Activated CD4-positive, alpha-beta memory T cell treated with anti-CD3 and anti-CD28 coated beads for 36 hours (primary cell): Measurements from ENCODE around the gene TMEM37. TPM values are rescaled to one million over a fixed set of nuclear protein-coding genes. Genes with fewer than 3 reads are reported as not detected.

ENCODE experiments used
- CTCF ChIA-PET: fragments of 350-600 bp; sonication (Branson Sonifier 250); formaldehyde crosslinking; loops from one replicate; lab custom pipeline; 2021; ENCODE audit warnings: antibody characterized with exemption, inconsistent platforms; lab: Charles Lee
- POLR2A ChIA-PET: fragments of 350-600 bp; sonication (Branson Sonifier 250); formaldehyde crosslinking; loops from one replicate; lab custom pipeline; 2021; ENCODE audit warnings: antibody characterized with exemption; lab: Charles Lee
- DNase-seq: peaks from one replicate; pipeline ENCODE4 v3.0.0-alpha.2; 2020
- H3K27ac Mint-ChIP-seq: one replicate; pipeline ENCODE4 v1.8.0; 2021; ENCODE audit warnings: mixed read lengths
- H3K27me3 Mint-ChIP-seq: one replicate; pipeline ENCODE4 v1.8.0; 2021; ENCODE audit warnings: mixed read lengths
- H3K36me3 Mint-ChIP-seq: one replicate; pipeline ENCODE4 v1.8.0; 2021; ENCODE audit warnings: mixed read lengths
- H3K4me1 Mint-ChIP-seq: one replicate; pipeline ENCODE4 v1.8.0; 2021; ENCODE audit warnings: low read depth, mixed read lengths
- H3K4me3 Mint-ChIP-seq: one replicate; pipeline ENCODE4 v1.8.0; 2021; ENCODE audit warnings: mild to moderate bottlenecking, mixed read lengths
- H3K9me3 Mint-ChIP-seq: one replicate; pipeline ENCODE4 v1.8.0; 2021; ENCODE audit warnings: mixed read lengths
- intact Hi-C: fragments of 100-400 bp; cut with micrococcal nuclease; formaldehyde crosslinking; loops from one replicate; pipeline ENCODE4 v1.15.1; 2023
- total RNA-seq, 2 experiments: library from RNA; stranded (reverse); gene quantifications; one replicate each; pipeline ENCODE4 v1.2.3, GENCODE V29; 2021

Gene TMEM37
- total RNA-seq, 2 experiments from 2014 or later, result not detected

DNA sequence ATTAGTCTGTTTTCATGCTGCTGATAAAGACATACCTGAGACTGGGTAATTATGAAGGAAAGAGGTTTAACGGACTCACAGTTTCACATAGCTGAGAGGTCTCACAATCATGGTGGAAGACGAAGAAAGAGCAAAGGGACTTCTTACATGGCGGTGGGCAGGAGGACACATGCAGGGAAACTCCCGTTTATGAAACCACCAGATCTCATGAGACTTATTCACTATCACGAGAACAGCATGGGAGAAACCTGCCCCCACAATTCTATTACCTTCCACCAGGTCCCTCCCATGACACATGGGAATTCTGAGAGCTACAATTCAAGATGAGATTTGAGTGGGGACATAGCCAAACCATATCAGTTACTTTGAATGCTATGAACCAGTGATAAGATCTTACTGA lies 48.5 kb downstream of the TMEM37 start:
- intact Hi-C loops, result no loop called here
- Mint-ChIP-seq H3K4me1 (no peaks in the 10 kb centered on the region), H3K36me3 (no peaks in the 10 kb centered on the region), H3K9me3 (no peaks in the 10 kb centered on the region), H3K27ac (no peak overlapping the region), H3K4me3 (no peak overlapping the region), H3K27me3 (peaks cover 13% of the 10 kb centered on the region)
- ChIA-PET POLR2A (no interaction called here), CTCF (interaction anchor here (0.8 kb wide), 1 partner anchor 598 kb away, joined by 3 read pairs; no protein-coding TSS in a partner anchor)
- DNase-seq, result no peak

GRCh38 chr2:119480718-119481142 lies 49.1 kb downstream of the TMEM37 start:
- no peaks in the 10 kb centered on the region for H3K9me3 Mint-ChIP-seq
- no peak for DNase-seq
- intact Hi-C loops, result no loop called here
- H3K27ac Mint-ChIP-seq, result no peak overlapping the region
- no peak overlapping the region for H3K4me3 Mint-ChIP-seq
- H3K36me3 Mint-ChIP-seq, result no peaks in the 10 kb centered on the region
- peaks cover 13% of the 10 kb centered on the region for H3K27me3 Mint-ChIP-seq
- POLR2A ChIA-PET, result no interaction called here
- no peaks in the 10 kb centered on the region for H3K4me1 Mint-ChIP-seq
- CTCF ChIA-PET, result no interaction called here

GRCh38 chr2:119481501-119482455 lies 50.1 kb downstream of the TMEM37 start:
- Mint-ChIP-seq H3K36me3 (no peaks in the 10 kb centered on the region), H3K4me3 (no peak overlapping the region), H3K27ac (no peak overlapping the region), H3K9me3 (no peaks in the 10 kb centered on the region), H3K27me3 (peaks cover 6% of the 10 kb centered on the region), H3K4me1 (no peaks in the 10 kb centered on the region)
- intact Hi-C loops, result no loop called here
- ChIA-PET CTCF (no interaction called here), POLR2A (no interaction called here)
- no peak for DNase-seq

GRCh38 chr2:119482481-119483394 lies 51.1 kb downstream of the TMEM37 start:
- Mint-ChIP-seq H3K4me1 (no peaks in the 10 kb centered on the region), H3K27me3 (peaks cover 5% of the 10 kb centered on the region), H3K9me3 (no peaks in the 10 kb centered on the region), H3K27ac (no peak overlapping the region), H3K4me3 (no peak overlapping the region), H3K36me3 (no peaks in the 10 kb centered on the region)
- POLR2A ChIA-PET, result no interaction called here
- CTCF ChIA-PET, result no interaction called here
- DNase-seq, result no peak
- intact Hi-C loops, result no loop called here

DNA sequence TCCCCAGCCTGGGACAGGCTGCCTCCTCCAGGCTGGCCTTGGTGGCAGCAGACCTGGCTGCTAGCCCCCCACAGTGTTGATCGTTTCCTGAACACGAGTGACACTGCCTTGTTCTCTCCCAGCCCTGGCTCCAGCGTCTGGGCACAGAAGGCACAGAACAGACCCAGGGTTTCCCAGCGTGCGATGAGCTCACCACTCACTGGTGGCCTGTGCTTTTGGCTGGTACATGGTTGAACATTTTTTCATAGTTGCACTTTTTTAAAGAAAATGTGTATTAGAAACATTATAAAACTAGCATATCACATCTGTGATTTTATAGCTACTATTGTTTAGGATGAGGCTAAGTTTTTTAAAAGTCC lies 51.7 kb downstream of the TMEM37 start:
- no peak for DNase-seq
- Mint-ChIP-seq H3K36me3 (no peaks in the 10 kb centered on the region), H3K9me3 (no peaks in the 10 kb centered on the region), H3K4me3 (no peak overlapping the region), H3K4me1 (no peaks in the 10 kb centered on the region), H3K27ac (no peak overlapping the region), H3K27me3 (peaks cover 5% of the 10 kb centered on the region)
- ChIA-PET POLR2A (no interaction called here), CTCF (no interaction called here)
- intact Hi-C loops, result no loop called here

DNA sequence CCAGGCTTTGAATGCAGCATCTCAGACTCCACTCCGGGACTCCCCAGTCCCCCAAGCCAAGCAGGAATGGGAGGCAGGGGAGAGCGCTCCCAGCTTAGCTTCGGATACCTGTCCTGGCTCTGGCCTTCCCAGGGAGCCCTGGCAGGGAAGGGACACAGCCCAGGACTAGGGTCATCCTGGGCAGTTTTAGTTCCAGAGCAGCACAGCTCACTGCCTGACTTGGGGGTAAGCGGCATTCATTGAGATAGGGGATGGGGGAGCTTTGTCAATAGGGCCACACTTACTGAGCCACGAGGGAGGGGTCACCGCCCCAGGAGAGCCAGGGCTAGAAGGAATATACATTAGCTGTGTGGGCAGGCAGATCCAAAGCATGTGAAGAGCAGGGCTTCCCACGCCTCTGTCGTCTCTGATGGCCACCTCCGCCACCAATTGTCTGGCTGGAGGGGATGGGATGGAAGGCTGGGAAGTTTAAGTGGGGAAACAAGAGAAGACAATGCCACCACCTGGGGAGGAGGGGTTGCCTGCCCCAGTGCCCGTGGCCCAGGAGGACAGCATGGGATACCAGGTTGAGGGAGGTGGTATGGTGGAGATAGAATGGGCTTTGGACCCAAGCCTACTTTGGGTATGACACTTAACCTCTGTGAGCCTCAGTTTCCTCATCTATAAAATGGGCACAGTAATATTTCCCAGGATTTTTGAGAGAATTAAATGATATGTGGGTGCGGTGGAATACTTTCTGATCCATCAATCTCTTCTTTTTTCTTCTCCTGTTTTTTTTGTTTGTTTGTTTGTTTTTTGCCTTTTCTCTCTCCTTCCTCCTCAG lies 52.5 kb downstream of the TMEM37 start:
- Mint-ChIP-seq H3K4me3 (no peak overlapping the region), H3K27me3 (peaks cover 1% of the 10 kb centered on the region), H3K27ac (no peak overlapping the region), H3K9me3 (no peaks in the 10 kb centered on the region), H3K4me1 (no peaks in the 10 kb centered on the region), H3K36me3 (no peaks in the 10 kb centered on the region)
- intact Hi-C loops, result no loop called here
- CTCF ChIA-PET, result no interaction called here
- POLR2A ChIA-PET, result no interaction called here
- DNase-seq, result no peak

DNA sequence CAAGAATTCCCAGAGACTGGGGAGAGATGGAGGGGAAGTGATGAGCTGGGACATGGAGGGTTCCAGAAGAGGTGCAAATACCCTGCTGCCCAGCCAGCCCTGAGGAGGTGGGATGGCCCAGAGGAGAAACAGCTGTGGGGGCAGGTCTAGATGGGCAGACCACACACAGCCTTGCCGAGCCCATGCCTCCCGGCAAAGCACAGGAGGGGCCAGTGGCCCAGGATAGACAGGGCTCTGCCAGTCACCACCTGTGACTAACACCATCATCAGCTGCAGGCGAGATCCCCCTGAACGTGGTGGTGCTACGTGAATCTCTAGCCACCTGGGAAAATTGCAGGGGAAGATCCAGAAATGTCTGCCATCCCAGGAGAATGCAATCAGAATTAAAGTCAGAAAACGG lies 53.2 kb downstream of the TMEM37 start:
- Mint-ChIP-seq H3K27me3 (peaks cover 1% of the 10 kb centered on the region), H3K4me1 (no peaks in the 10 kb centered on the region), H3K36me3 (no peaks in the 10 kb centered on the region), H3K4me3 (no peak overlapping the region), H3K27ac (no peak overlapping the region), H3K9me3 (no peaks in the 10 kb centered on the region)
- ChIA-PET POLR2A (no interaction called here), CTCF (interaction anchor here (4.2 kb wide), 1 partner anchor 8 kb away, joined by 21 read pairs; no protein-coding TSS in a partner anchor)
- intact Hi-C loops, result no loop called here
- no peak for DNase-seq

GRCh38 chr2:119485336-119486110 lies 53.9 kb downstream of the TMEM37 start:
- H3K4me1 Mint-ChIP-seq, result no peaks in the 10 kb centered on the region
- no peak overlapping the region for H3K4me3 Mint-ChIP-seq
- ChIA-PET CTCF (interaction anchor here (4.2 kb wide), 1 partner anchor 9 kb away, joined by 21 read pairs; no protein-coding TSS in a partner anchor), POLR2A (no interaction called here)
- DNase-seq, result no peak
- intact Hi-C loops, result no loop called here
- H3K9me3 Mint-ChIP-seq, result no peaks in the 10 kb centered on the region
- H3K36me3 Mint-ChIP-seq, result no peaks in the 10 kb centered on the region
- H3K27me3 Mint-ChIP-seq, result peaks cover 1% of the 10 kb centered on the region
- no peak overlapping the region for H3K27ac Mint-ChIP-seq

DNA sequence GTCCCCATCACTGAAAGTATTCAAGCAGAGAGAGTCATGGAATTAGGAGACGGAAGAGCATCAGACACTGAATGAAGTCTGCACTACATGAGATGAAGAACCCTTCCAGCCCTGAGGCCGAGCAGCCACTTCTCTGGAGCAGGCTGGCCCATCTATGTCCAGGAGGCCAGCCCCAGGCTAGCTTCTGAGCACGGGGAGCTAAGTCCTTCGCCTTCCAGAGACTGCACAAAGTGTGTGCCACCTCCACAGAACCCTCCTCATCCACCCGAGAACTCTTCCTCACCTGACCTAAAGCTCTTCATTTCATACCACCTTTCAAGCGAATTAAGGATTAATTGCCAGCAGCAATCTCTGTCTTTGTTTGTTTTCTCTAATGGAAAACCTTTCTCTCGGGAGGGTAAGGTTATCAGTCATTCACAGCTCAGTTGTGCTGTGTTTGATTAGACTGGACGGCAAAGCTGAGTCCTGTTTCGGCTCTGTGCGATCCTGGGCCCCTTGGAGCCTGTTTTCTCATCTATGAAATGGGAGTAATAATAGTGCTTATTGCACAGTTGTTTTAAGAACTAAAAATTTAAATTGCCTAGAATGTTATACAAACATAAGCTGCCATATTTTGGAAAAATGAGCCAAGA lies 54.7 kb downstream of the TMEM37 start:
- ChIA-PET POLR2A (no interaction called here), CTCF (interaction anchor here (4.2 kb wide), 1 partner anchor 10 kb away, joined by 21 read pairs; no protein-coding TSS in a partner anchor)
- H3K27ac Mint-ChIP-seq, result no peak overlapping the region
- H3K36me3 Mint-ChIP-seq, result no peaks in the 10 kb centered on the region
- no peaks in the 10 kb centered on the region for H3K4me1 Mint-ChIP-seq
- H3K4me3 Mint-ChIP-seq, result no peak overlapping the region
- intact Hi-C loops, result no loop called here
- DNase-seq, result no peak
- H3K27me3 Mint-ChIP-seq, result peaks cover 1% of the 10 kb centered on the region
- H3K9me3 Mint-ChIP-seq, result no peaks in the 10 kb centered on the region

DNA sequence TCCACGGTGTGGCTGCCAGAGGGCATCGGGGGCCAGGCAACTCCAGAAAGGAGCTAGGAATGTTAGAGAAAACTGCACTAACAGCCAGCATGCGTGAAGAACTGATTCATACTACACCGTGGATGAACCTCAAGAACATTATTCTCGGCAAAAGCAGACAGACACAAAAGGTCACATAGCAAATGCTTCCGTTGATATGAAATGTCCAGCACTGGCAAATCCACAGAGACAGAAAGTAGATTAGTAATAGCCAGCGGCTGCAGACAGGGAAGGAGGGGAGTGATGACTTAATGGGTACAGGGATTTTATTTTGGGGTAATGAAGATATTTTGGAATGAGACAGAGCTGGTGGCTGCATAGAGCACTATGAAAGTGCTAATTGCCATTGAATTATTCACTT lies 55.2 kb downstream of the TMEM37 start:
- POLR2A ChIA-PET, result no interaction called here
- H3K4me3 Mint-ChIP-seq, result no peak overlapping the region
- CTCF ChIA-PET, result interaction anchor here (4.2 kb wide), 1 partner anchor 10 kb away, joined by 21 read pairs; no protein-coding TSS in a partner anchor
- H3K36me3 Mint-ChIP-seq, result no peaks in the 10 kb centered on the region
- intact Hi-C loops, result no loop called here
- DNase-seq, result no peak
- no peaks in the 10 kb centered on the region for H3K4me1 Mint-ChIP-seq
- peaks cover 1% of the 10 kb centered on the region for H3K27me3 Mint-ChIP-seq
- H3K27ac Mint-ChIP-seq, result no peak overlapping the region
- no peaks in the 10 kb centered on the region for H3K9me3 Mint-ChIP-seq
